Nasal cavity respiratory epithelium epithelial cell of viscerocranial mucosa (primary cell): Measurements from ENCODE around the gene SNRPB2. TPM values are rescaled to one million over a fixed set of nuclear protein-coding genes. Genes with fewer than 3 reads are reported as not detected.

ENCODE experiments used
- total RNA-seq: library from RNA; depleted of rRNA; stranded (reverse); fragments of >200 nt; gene quantifications from 2 replicates; pipeline ENCODE4 v1.2.3, GENCODE V29; 2014

SNRPB2 gene
- total RNA-seq: 39.9 and 46.8 TPM in 2 replicates

GRCh38 chr20:16729565-16730460, at the start of gene SNRPB2:
SNRPB2 (plus strand) TSS chr20:16730026; CDS start chr20:16731703, 1,677 bp downstream.

GRCh38 chr20:16748308-16748900, 18.6 kb downstream of the SNRPB2 start, which contains the start of gene OTOR:
OTOR (plus strand) TSS chr20:16748358; CDS start chr20:16748402, 44 bp downstream.

Other genes starting within 250 kb of the SNRPB2 start
- gene KIF16B, start 156.6 kb upstream of the SNRPB2 start, total RNA-seq: 23.6 and 33.7 TPM in 2 replicates
- gene OTOR, start 18.3 kb downstream of the SNRPB2 start, total RNA-seq: not detected in 2 replicates